ENCODE measurements around the gene PPARD.

GRCh38 chr6:35429463-35429862 lies 87.1 kb downstream of the PPARD start:
- TF ChIP-seq CTCF (IDR thresholded peaks at IDR 0.05 in 4 of 5, conservative IDR thresholded peaks at IDR 0.05 in 1 of 5) (no peak), POLR2A (IDR thresholded peaks at IDR 0.05) (no peak)

All from gastrocnemius medialis (tissue), 4 donors.